Adrenal gland (tissue), 5 donors: ENCODE results near the gene PARVB.

Experiments
- CTCF ChIP-seq, 6 experiments: fragments of 450-650 bp in 4 of 6; fragments of 200-600 bp in 2 of 6; sonication (generic) in 1 of 6; IDR thresholded peaks; 1 replicate in 5 of 6; 2 replicates in 1 of 6; pipeline versions ENCODE4 v1.5.1 to v1.8.0; 2016 to 2021; ENCODE audit warnings: antibody characterized with exemption in 6 of 6, mild to moderate bottlenecking in 2 of 6, moderate library complexity in 1 of 6
- POLR2A ChIP-seq, 2 donors: fragments of 450-650 bp; IDR thresholded peaks; one replicate each; pipeline ENCODE4 v1.6.1; 2017; ENCODE audit warnings: antibody characterized with exemption in 2 of 2, mild to moderate bottlenecking in 2 of 2, moderate library complexity in 1 of 2
- donor health status: DM: no; HTN: no; CAD: no.

GRCh38 chr22:44162960-44163359 lies 138.9 kb downstream of the PARVB start:
- TF ChIP-seq CTCF (IDR thresholded peaks at IDR 0.05), result no peak
- no peak for TF ChIP-seq POLR2A (IDR thresholded peaks at IDR 0.05)
